ENCODE measurements around the gene SPSB4. TPM values are rescaled to one million over a fixed set of nuclear protein-coding genes. Genes with fewer than 3 reads are reported as not detected.
"Not testable (repeated sequence)": the region's sequence is repeated elsewhere in the genome, so short reads cannot be mapped to it uniquely, and the experiment has no call there.

The SPSB4 gene
- total RNA-seq: 0.35 TPM

DNA sequence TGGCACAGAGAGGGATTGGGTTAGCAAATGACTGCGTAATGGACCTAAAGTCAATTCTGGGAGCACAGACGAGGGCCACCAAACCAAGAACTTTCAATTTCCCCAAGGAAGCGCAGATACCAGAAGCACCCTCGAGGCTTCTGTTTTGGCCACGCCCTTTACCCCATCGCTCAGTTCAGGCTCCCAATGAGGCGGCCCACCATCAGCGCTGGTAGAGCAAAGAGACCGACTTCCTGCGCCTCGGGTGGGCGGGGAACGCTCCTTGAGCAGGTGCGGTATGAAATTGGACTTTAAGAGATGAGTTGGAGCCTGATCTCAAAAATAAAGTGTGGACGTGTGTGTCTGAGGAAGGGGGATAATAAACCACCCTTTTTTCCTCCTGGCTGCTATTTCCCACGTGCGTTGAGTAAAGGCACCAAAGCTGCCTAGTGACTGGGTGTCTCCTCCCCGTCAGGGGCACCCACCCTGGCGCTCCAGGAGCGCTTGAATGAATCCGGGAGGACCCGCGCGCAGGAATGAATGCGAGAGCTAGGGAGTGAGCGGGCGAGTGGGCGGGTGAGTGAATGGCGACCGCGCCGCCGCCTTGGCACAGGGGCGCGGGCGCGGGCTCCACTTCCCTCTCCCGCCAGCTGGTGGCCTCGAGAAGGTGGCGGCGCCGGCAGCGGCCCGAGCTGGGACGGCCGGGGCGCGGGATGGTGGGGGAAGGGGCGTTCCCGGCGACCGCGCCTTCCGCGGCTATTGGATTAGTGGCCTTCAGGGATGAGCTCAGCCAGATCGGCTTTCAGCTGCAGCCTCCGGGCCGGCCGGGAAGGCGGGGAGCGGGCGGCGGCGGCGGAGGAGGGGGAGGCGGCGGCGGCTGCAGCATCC, at the start of gene SPSB4:
Gene SPSB4, plus strand, starts transcription at position 772 of the 867 bp plus-strand sequence. CDS start 14,758 bp downstream, outside the sequence.
- DNase-seq (ENCODE audit: low spot score): no peak
- ATAC-seq: peak; percentile 68

DNA sequence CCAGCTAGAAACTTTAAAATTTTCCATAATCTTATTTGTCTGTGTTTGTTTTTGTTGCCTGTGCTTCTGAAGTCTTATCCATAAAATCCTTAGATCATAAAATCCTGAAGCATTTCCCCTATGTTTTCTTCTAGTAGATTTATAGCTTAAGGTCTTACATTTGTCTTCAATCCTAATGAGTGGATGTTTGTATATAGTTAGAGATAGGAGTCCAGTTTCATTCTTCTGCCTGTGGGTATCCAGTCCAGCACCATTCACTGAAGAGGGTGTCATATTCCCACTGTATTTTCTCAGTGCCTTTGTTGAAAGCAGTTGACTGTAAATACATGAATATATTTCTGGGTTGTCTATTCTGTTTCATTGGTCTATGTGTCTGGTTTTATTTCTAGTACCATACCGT, 44.8 kb upstream of the SPSB4 start:
- ATAC-seq (no peak), DNase-seq (ENCODE audit: low spot score) (no peak)

DNA sequence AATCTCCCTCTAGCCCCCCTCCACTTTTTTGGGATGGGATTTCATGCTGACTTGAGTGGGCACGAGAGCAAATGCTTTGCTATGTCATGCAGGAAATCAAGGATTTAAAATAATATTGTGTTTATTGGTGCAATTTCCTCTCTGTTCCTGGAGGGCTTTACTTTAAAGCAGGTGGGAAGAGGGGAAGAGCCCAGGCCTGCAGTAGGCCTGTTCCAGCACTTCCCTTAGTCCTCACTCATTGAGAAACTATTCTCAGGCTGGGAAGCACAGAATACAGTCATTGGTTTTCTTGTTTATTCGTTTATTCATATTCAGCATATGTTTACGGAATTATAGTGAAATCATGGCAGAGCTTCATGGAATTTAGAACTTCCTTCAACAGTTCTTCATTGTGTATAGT, 41.7 kb upstream of the SPSB4 start:
- ATAC-seq: no peak
- no peak for DNase-seq (ENCODE audit: low spot score)

DNA sequence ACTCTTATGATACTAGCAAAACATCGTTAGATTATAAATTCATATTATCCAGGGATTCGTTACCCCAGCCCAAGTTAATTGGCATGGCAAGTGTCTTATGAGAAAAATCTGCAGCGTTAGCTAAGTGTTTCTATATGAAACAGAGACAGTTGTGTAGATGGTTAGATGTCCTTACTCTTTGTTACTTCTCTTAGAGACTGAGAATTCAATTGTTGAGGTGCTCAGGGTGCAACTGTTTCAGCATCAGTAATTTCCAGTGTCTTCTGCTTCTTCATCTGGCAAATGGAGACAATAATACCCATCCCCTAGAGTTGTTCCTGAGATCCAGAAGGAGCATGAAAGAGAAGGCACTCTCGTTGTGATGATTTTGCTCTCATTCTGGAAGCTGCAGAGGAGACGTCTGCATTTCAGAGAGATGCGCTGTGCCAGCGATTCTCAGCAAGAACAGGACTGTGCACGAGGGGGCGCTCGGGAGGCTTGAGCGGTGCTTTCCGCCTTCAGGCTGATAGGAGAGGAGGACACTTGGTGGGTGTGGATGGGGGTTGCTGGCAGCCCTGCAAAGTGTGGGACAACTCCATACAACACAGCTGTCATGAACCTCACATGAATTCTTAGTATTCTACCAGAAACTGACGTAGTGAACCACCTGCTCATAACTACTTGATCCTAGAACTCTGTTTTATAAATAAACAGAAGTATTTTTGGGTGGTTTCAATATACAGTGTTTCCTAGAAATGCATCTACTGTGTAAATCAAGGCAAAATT, 39.7 kb upstream of the SPSB4 start:
- peak; percentile 51 for DNase-seq (ENCODE audit: low spot score)
- peak; percentile 78 for ATAC-seq

DNA sequence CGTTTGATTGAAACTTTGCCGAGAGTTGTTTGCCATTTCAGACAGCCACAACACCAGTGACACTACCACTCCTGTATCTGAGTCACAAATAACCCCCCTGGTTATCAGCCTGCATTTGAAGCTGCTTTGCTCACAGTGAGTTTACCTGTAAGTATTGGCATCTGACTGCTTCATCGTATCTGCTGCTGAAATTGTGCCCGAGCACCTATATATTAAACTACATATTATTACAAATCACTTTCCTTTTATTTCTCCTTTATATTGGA, 39.2 kb upstream of the SPSB4 start:
- DNase-seq (ENCODE audit: low spot score) (no peak), ATAC-seq (no peak)

DNA sequence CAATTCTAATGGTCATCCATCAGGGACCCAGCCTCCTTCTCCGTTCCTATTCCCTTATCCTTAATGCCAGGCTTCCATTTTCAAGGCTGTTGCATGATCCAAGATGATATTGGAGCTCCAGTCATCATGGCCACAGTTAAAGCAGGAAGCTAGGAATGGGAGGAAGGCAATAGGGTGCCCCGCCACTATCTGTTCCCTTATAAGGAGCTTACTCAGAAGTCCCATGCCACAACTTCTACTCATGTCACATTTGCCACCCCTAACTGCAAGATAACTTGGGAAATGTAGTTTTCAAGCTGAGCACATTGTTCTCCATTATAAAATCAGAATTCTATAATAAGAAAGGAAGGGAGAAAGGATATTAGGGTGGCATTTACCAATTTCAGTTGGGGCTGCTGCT, 38.6 kb upstream of the SPSB4 start:
- ATAC-seq (no peak), DNase-seq (ENCODE audit: low spot score) (no peak)

DNA sequence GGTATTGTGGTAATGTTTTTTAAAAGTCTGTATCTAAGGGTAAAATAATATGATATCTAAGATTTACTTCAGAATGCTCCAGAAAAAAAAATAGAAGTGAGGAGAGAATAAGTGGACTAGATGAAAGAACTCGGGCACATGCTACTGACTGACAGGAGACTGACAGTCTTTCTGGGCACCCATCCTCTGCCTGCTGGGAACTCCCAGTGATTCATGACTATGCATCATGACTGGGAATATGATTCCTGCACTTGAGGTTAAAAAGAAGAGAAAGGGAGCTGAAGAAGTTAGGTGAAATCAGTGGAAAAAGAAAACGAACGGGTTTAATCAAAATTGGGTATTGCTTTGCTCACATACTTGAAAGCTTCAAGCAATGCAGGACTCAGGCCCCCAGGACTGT, 35.7 kb upstream of the SPSB4 start:
- no peak for ATAC-seq
- DNase-seq (ENCODE audit: low spot score): no peak

DNA sequence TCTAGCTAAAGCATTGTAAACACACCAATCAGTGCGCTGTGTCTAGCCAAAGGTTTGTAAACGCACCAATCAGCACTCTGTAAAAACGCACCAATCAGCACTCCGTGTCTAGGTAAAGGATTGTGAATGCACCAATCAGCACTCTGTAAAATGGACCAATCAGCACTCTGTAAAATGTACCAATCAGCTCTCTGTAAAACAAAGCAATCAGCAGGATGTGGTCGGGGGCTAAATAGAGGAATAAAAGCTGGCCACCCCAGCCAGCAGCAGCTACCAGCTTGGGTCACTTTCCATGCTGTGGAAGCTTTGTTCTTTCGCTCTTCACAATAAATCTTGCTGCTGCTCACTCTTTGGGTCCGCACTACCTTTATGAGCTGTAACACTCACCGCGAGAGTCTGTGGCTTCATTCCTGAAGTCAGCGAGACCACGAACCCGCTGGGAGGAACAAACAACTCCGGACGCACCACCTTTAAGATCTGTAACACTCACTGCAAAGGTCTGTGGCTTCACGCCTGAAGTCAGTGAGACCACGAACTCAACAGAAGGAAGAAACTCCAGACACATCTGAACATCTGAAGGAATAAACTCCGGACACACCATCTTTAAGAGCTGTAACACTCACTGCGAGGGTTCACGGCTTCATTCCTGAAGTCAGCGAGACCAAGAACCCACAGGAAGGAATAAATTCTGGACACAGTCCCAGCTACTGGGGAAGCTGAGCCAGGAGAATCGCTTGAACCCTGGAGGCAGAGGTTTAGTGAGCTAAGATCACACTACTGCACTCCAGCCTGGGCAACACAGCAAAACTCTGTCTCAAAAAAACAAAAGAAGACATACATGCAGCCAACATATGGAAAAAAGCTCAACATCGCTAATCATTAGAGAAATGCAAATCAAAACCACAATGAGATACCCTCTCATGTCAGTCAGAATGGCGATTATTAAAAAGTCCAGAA, 33.5 kb upstream of the SPSB4 start:
- not testable (repeated sequence) for ATAC-seq; DNase-seq (ENCODE audit: low spot score)

DNA sequence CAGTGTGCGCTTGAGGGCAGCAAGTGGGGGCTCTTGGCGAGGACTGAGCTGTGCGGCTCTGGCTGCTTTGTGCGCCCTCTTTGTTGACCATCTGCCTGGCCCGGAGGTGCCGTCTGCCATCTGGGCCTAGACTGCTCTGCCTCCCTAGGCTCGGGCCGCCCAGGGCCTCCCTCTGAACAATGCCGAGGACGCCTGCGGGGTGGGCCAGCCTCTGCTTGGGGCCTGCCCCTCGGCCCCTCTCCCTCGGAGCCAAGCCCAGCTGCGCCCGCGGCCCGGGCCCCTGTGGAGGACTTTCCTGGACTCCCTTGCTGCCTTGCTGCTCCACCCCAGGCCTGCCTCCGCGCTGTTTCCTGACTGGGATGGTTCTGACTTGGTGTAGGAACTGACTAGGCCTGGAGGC, 31.9 kb upstream of the SPSB4 start:
- ATAC-seq: no peak
- DNase-seq (ENCODE audit: low spot score): no peak

DNA sequence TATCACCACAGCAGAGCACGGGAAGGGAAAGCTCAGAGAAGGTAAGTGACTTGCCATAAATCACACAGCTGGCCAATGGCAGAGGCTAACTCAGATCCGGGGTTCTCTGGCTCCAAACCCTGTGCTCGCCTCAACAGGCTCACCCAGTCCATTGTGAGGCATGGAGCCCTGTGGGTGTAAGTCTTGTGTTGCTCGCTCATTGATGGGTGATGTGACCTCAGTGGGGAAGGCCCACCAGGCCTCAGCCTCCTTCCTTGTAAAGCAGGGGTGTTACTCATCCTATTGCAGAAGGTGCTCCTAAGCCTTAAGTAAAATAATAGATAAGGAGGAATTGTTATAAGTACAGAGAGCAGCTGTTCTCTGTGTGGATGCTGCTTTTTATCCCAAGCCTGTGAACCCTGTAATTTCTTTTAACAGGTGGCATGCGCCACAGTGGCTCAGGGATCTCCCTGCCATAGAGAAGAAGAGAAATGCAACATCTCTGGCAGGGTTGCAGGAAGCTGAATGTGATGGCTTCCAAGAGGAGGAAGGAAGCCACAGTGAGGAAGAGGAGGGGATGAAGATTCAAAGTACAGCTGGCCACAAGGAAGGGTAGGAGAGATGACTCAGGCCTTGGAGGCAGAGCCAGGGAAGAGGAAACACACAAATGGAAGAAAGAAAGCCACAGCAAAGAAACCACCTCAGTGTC, 30.9 kb upstream of the SPSB4 start:
- DNase-seq (ENCODE audit: low spot score) (no peak), ATAC-seq (no peak)

DNA sequence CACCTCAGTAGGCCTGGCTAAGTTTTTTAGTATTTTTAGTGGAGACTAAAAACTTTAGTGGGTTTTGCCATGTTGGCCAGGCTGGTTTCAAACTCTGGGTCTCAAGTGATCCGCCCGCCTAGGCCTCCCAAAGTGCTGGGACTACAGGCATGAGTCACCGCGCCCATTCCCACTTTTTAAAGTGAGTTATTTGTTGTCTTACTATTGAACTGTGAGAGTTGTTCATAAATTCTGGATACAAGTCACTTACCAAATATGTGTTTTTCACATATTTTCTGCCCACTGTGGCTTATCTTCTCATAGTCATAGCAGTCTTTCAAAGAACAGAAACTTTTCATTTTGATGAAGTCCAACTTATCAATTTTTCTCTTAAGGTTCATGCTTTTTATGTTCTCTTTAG, 29.9 kb upstream of the SPSB4 start:
- no peak for ATAC-seq
- no peak for DNase-seq (ENCODE audit: low spot score)

DNA sequence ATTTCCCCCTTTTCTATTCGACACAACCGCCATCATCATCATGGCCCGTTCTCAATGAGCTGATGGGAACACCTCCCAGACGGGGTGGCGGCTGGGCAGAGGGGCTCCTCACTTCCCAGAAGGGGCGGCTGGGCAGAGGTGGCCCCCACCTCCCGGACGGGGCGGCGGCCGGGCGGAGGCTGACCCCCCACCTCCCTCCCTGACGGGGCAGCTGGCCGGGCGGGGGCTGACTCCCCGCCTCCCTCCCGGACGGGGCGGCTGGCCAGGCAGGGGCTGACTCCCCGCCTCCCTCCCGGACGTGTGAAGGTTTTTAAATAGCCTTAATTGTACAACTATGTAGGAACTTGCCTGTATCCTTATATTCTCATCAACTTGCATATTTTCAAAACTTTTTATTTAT, 20.9 kb upstream of the SPSB4 start:
- ATAC-seq: no peak

DNA sequence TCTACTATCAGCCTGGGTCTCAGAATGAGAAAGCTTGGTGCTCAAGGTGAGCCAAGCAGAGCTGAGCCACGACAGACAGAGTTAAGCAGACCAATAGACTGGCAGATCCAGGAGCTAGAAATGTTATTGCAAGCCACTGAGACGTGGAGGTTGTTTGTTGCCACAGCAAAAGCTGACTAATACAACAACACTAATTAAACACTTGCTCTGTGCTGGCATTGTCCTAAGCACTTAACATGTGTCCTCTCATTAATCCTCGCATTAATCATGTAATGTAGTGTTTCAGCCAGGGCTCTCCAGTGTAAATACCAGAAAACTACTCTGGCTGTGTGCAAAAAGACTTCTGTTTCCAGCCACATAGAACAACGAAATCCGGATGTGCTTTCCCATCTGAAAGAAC, 11.6 kb upstream of the SPSB4 start:
- no peak for DNase-seq (ENCODE audit: low spot score)
- no peak for ATAC-seq

More for the DNA sequence above, 20.9 kb upstream of the SPSB4 start:
- DNase-seq (ENCODE audit: low spot score): no peak

DNA sequence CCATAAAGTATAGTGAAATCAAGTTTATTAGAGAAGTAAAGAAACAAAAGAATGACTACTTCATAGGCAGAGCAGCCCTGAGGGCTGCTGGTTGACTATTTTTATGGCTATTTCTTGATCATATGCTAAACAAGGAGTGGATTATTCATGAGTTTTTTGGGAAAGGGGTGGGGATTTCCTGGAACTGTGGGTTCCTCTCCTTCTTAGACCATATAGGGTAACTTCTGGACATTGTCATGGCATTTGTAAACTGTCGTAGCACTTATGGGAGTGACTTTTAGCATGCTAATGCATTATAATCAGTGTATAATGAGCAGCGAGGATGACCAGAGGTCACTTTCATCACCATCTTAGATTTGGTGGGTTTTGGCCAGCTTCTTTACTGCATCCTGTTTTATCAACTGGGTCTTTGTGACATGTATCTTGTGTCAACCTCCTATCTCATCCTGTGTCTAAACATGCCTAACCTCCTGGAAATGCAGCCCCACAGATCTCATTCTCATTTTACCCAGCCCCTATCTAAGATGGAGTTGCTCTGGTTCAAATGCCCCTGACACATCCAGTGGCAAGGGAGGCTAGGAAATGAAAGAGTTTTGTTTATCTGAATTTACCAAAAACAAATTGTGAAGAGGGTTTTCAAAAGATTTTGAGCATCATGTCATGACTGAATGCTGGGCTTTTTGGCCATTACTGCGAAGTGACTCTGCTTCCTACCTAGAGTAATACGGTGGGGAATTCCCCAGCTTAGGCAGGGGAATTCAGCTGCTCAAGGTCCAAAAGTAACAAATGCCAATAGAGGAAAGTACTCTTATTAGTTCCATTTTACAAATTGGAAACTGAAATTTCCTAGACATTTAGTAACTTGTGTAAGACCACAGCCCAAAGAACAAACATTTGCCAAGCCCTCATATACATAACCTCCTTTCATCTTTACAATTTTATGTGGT, 6.2 kb upstream of the SPSB4 start:
- ATAC-seq: no peak
- no peak for DNase-seq (ENCODE audit: low spot score)

DNA sequence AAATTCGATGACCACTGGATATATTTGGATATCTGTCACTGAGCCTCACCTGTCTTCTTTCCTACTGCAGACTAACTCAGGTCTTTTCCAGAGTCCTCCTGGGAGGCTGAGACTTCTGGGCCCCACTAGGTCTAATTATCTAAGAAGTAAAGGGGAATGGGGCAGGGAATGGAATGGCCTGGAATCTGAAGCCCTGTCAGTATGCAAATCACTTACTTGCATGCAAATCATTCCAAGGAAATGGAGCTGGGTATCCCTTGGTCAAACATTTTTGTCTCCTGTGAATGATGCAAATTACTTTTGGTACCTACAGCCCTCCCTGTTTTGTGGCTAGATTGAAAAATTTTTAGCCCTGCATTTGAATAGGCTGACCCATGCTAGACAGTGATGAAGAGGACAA, 5.3 kb upstream of the SPSB4 start:
- no peak for ATAC-seq
- no peak for DNase-seq (ENCODE audit: low spot score)

DNA sequence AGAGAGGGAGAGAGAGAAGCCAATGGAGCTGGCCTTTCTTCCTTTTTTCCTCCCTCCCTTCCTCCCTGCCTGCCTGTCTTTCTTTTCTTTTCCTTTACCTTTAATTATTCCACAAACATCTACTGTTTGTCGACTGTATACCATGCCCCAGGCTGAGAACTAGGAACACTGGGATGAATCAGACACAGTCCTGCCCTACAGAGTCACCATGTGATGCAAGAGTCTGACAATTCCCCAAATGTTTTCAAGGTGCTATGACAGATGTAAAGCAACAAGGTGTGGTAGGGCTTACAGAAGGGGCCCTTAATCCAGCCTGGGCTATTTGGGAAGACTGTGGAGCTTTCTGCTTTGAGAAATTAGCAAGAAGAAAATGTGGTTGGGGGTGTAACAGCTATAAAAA, 4.0 kb upstream of the SPSB4 start:
- ATAC-seq (no peak), DNase-seq (ENCODE audit: low spot score) (no peak)

DNA sequence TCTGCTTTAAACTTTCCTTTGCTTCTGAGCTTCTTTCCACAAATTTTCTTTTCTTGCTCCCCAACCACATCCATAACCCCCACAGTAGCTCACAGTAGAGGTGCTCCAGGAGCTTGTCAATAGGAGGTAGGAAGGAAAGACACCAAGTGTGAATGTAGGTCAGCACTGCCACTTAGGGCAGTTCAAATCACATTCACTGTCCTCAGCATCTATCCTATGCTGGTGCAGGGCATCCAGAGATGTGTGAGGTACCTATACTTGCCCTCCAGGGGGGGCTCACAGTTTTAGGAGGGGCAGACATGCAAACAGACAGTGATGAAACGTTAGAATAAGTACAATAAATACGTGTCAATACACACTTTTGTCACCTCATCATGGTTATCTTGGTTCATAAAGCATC, 1.5 kb upstream of the SPSB4 start:
- ATAC-seq (no peak), DNase-seq (ENCODE audit: low spot score) (no peak)

DNA sequence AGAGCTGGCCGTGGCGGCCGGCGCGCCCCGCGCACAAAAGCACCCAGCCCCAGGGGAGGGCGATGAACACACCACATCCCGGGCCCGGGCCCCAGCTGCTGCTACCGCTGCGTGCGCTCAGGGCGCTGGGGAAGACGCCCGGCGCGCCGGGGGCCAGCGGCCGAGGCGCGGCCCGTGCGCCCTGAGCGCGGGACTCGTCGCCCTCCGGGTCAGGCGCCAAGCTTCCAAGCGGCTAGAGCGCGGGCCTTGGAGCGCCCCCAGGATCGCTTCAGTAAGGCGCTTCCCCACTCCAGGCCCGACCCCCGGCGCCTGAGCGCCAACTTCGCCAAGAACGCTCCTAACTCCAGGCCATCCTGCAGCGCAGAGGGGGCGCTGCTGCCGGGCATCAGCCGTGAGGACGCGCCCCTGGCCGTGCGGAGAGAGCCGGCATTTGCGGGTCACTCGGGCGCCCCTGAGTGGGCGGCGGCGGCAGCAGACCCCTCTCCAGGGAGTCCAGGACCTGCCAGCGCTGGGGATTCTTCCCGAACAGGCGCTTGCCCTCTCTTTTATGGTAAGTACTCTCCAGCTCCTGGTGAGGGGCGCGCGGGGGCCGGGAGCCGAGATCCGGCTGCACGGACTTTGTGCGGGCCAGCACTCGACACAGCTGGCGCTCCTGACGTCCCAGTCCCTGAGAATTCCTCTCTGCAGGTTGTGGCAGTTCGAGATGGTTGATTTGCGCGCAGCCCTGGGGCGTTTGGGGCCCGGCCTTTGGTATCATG, 475 bp downstream of the SPSB4 start:
- DNase-seq (ENCODE audit: low spot score): no peak
- ATAC-seq: peak; percentile 26
